Fibroblast of skin of left biceps (primary cell): ENCODE data around the gene TMEM120B.

ENCODE experiments used
- DNase-seq, 2 experiments: peaks; one replicate each; pipeline ENCODE4 v3.0.0-alpha.2; 2013; ENCODE audit warnings: low read depth in 2 of 2

The TMEM120B gene

GRCh38 chr12:121792607-121793439, 80.3 kb downstream of the TMEM120B start:
- DNase-seq, result no peak

DNA sequence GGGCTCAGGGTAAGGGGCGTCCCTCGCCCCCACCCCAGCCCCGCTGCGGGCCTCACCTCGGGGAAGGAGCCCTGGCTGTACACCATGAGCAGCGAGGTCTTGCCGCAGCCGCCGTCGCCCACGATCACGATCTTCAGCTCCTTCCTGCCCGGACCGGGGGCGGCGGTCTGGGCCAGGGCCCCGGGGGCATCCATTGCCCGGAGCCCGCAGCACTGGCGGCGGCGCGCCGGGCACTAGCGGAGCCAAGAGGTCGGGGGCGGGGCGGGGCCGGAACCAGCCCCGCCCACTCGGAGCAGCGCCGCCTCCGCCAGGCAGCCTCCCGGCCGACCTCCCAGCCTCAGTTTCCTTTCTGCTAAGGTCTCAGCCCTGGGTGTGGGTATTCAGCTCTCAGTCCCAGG, 80.9 kb downstream of the TMEM120B start, which contains the start of gene RHOF:
Gene RHOF, minus strand, starts transcription at position 249 of the 398 bp plus-strand sequence. Its CDS starts 55 bp downstream, at position 194.
- no peak for DNase-seq

DNA sequence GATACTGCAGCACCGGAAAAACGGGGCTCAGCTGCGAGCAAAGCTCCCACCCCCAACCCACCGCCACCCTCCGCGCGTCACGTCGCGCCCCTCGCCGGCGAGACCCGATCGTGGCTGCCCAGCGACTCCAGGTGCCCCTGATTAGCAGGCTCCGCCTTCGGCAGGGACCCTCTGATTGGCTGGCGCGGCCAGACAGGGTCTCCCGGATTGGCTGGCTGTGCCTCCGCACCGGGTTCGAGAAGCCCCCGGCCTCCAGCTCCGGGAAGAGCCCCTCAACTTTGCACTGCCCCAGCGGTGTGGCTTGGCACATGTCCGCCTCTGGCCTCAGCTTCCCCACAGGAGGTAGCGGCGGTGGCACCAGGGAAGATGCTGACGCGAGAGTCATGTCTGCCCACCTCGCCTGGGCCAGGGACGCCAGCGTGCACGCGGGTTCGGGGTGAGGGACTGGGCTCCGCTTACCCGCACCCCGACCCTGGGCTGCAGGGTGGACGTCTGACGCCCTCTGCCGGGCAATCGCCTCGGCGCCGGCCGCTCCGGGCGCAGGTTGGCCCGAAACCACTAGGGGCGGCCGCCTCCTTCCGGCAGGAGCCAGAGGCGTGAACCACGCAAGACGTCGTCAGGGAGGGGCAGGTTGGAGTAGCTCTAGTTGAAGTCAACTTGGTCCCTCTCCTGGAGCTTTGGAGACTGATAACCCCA, 81.4 kb downstream of the TMEM120B start:
- DNase-seq, result peak; percentile 70 to 71

GRCh38 chr12:121794534-121795033, 82.0 kb downstream of the TMEM120B start:
- DNase-seq, result no peak

- no peak for DNase-seq
Observed at GRCh38 chr12:121795034-121795968, 82.7 kb downstream of the TMEM120B start.

- no peak for DNase-seq
Observed at GRCh38 chr12:121796855-121797751, 84.6 kb downstream of the TMEM120B start.

GRCh38 chr12:121797937-121798786, 85.6 kb downstream of the TMEM120B start:
- DNase-seq, result no peak

DNA sequence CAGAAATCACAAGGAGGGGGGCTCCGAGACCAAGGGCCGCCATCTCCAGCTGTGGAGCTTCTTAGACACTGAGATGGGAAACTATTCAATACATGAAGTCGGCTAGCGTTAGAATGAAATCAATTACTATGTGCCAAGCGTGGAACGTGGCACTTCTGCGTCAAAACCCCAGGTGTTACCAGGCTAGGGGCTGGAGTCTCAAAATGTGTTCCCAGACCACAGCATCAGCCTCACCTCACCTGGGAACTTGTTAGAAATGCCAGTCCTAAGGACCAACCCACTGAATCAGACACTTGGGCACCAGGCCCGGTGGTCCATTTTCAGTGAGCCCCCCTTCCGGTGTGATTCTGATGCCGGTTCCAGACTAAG, 86.2 kb downstream of the TMEM120B start:
- DNase-seq, result no peak

GRCh38 chr12:121799156-121799841, 86.7 kb downstream of the TMEM120B start:
- DNase-seq, result peak in 1 of 2 experiments; percentile 62

- peak; percentile 75 to 82 for DNase-seq
Observed at GRCh38 chr12:121799842-121800693, 87.5 kb downstream of the TMEM120B start.

- DNase-seq, result no peak
Observed at GRCh38 chr12:121800694-121801594, 88.4 kb downstream of the TMEM120B start.

DNA sequence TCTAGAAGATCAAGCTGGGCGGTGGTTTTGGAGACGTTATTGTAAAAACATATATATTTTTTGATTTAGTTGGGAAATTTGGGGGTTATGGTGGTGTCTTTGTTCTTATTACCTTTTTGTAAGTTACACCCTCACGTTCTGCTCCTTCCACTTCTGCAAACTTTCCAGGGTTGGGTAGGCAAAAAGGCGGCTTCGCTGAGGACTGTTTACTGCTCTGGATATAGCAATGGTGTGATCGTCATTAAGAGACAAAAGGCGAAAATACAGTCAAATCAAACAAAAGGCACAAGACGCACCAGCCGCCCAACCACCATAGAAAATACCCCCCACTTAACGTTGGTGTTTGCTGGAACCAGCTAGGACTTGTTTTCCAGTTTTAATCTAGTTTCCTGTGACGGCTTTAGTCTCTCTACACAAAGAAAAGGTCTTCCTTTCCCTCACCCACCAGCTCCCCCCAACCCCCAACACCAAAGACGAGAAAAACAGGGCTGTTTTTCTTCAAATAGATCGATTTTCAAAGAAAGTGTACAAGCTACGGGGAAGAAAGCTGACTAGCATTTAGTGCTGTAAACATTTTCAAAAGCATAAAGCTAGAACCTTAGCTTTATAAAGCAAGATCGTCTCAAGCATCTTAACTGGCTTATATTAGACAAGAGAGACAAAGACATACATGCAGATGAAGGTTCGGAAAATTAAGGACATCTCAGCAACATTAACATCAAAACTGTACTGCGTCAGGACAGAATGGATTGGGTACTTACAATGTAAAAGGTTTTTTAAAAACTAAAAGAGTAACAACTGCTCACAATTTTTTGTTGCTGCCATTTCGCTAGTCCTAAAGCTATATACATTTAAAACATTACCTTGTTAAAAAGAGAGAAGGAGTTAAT, 89.3 kb downstream of the TMEM120B start:
- DNase-seq, result no peak

GRCh38 chr12:121802485-121802842, 89.9 kb downstream of the TMEM120B start:
- no peak for DNase-seq

GRCh38 chr12:121802843-121803698, 90.5 kb downstream of the TMEM120B start:
- DNase-seq, result peak; percentile 94 to 95

- DNase-seq, result no peak
Observed at GRCh38 chr12:121803861-121804416, 91.4 kb downstream of the TMEM120B start, which contains the start of gene SETD1B. TSS of gene SETD1B (plus strand) at chr12:121804009. CDS start at chr12:121804738, 729 bp downstream.
